Thymus (tissue), 11 donors: Measurements from ENCODE around the gene AGRP. TPM values are rescaled to one million over a fixed set of nuclear protein-coding genes. Genes with fewer than 3 reads are reported as not detected.

Experiments
- DNase-seq, 9 donors: peaks; one replicate each; pipeline ENCODE4 v3.0.0-alpha.2; 2013; ENCODE audit warnings: low spot score in 9 of 9, low read depth in 6 of 9, missing footprints in 1 of 9
- H3K27ac ChIP-seq, 2 donors: one replicate each; pipeline ENCODE4 v1.5.1; 2013; ENCODE audit warnings: control low read depth in 1 of 2, low read depth in 1 of 2, low read length in 1 of 2, mild to moderate bottlenecking in 1 of 2, moderate library complexity in 1 of 2
- H3K27me3 ChIP-seq, 2 donors: one replicate each; pipeline ENCODE4 v1.5.1; 2013; ENCODE audit warnings: low read length in 1 of 2; ENCODE audit not compliant: control insufficient read depth in 2 of 2, insufficient read depth in 1 of 2
- H3K36me3 ChIP-seq, 2 donors: one replicate each; pipeline ENCODE4 v1.5.1; 2013; ENCODE audit warnings: low read length in 1 of 2, mild to moderate bottlenecking in 1 of 2, moderate library complexity in 1 of 2; ENCODE audit not compliant: control insufficient read depth in 2 of 2, insufficient read depth in 2 of 2
- H3K4me1 ChIP-seq, 2 donors: one replicate each; pipeline ENCODE4 v1.5.1; 2013; ENCODE audit warnings: low read length in 2 of 2; ENCODE audit not compliant: control insufficient read depth in 2 of 2, insufficient read depth in 2 of 2
- H3K4me3 ChIP-seq, 2 donors: one replicate each; pipeline ENCODE4 v1.5.1; 2013; ENCODE audit warnings: low read length in 2 of 2, control low read depth in 1 of 2, mild to moderate bottlenecking in 1 of 2
- H3K9me3 ChIP-seq, 2 donors: one replicate each; pipeline ENCODE4 v1.5.1; 2013; ENCODE audit warnings: low read length in 1 of 2, mild to moderate bottlenecking in 1 of 2; ENCODE audit not compliant: control insufficient read depth in 2 of 2, insufficient read depth in 1 of 2
- WGBS: extraction: QIAGEN DNeasy Blood & Tissue Kit; methylation state at CpG from one replicate; pipeline ENCODE4 v1.1.7; 2013; 5-methylcytosine and 5-hydroxymethylcytosine counted together
- polyA plus RNA-seq: library from polyadenylated mRNA; stranded (reverse); fragments of 200-250 nt; gene quantifications from one replicate; pipeline ENCODE4 v1.2.3, GENCODE V29; 2013
- total RNA-seq: library from RNA; stranded (reverse); fragments of 120-200 nt; gene quantifications from one replicate; pipeline ENCODE4 v1.2.4, GENCODE V29; 2013
- donor health status: healthy.

The AGRP gene
- total and polyA plus RNA-seq, 2 donors: 0.09 to 0.87 TPM

GRCh38 chr16:67438098-67438791 lies 45.1 kb downstream of the AGRP start:
- no peak overlapping the region for H3K4me3 ChIP-seq
- no peak overlapping the region for H3K27ac ChIP-seq
- H3K4me1 ChIP-seq: no peaks in the 10 kb centered on the region
- H3K27me3 ChIP-seq: peaks cover 3 to 9% of the 10 kb centered on the region in 2 donors
- peaks cover 47 to 58% of the 10 kb centered on the region in 2 donors for H3K36me3 ChIP-seq
- DNase-seq: no peak
- 97% methylated on average over 20 of the region's 20 CpGs for WGBS
- no peaks in the 10 kb centered on the region for H3K9me3 ChIP-seq

GRCh38 chr16:67437513-67437912 lies 45.8 kb downstream of the AGRP start:
- Histone ChIP-seq H3K36me3 (peaks cover 40 to 53% of the 10 kb centered on the region in 2 donors), H3K4me1 (no peaks in the 10 kb centered on the region)
- WGBS: 93% methylated on average over 4 of the region's 4 CpGs

GRCh38 chr16:67436640-67437193 lies 46.6 kb downstream of the AGRP start:
- DNase-seq: no peak
- H3K27ac ChIP-seq: no peak overlapping the region
- H3K4me3 ChIP-seq: no peak overlapping the region
- peaks cover 17 to 24% of the 10 kb centered on the region in 2 donors for H3K27me3 ChIP-seq
- peaks cover 35 to 49% of the 10 kb centered on the region in 2 donors for H3K36me3 ChIP-seq
- 97% methylated on average over 23 of the region's 23 CpGs for WGBS
- H3K9me3 ChIP-seq: no peaks in the 10 kb centered on the region
- no peaks in the 10 kb centered on the region for H3K4me1 ChIP-seq

More at GRCh38 chr16:67437513-67437912, 45.8 kb downstream of the AGRP start:
- Histone ChIP-seq H3K9me3 (no peaks in the 10 kb centered on the region), H3K27ac (no peak overlapping the region), H3K27me3 (peaks cover 10 to 16% of the 10 kb centered on the region in 2 donors), H3K4me3 (no peak overlapping the region)
- no peak for DNase-seq

- peaks cover 32 to 43% of the 10 kb centered on the region in 2 donors for H3K36me3 ChIP-seq
Measured at GRCh38 chr16:67435758-67436164, 47.6 kb downstream of the AGRP start.

GRCh38 chr16:67433131-67433719 lies 50.1 kb downstream of the AGRP start:
- DNase-seq: no peak
- Histone ChIP-seq H3K36me3 (peaks cover 14 to 22% of the 10 kb centered on the region in 2 donors), H3K4me3 (no peak overlapping the region), H3K27ac (no peak overlapping the region), H3K9me3 (no peaks in the 10 kb centered on the region), H3K4me1 (peaks cover 0 to 5% of the 10 kb centered on the region in 2 donors), H3K27me3 (peaks cover 50 to 57% of the 10 kb centered on the region in 2 donors)
- WGBS: 97% methylated on average over 5 of the region's 5 CpGs

More at GRCh38 chr16:67435758-67436164, 47.6 kb downstream of the AGRP start:
- H3K27me3 ChIP-seq: peaks cover 26 to 32% of the 10 kb centered on the region in 2 donors
- no peaks in the 10 kb centered on the region for H3K9me3 ChIP-seq
- DNase-seq: no peak
- no peak overlapping the region for H3K27ac ChIP-seq
- no peak overlapping the region for H3K4me3 ChIP-seq
- WGBS: 95% methylated on average over 16 of the region's 16 CpGs
- no peaks in the 10 kb centered on the region for H3K4me1 ChIP-seq

Other genes starting within 250 kb of the AGRP start
- 5.6 TPM for gene FHOD1, start 236.1 kb downstream of the AGRP start, total RNA-seq
- gene FHOD1, start 236.1 kb downstream of the AGRP start, polyA plus RNA-seq: 27.8 TPM
- 0.09 TPM for gene SLC9A5, start 234.6 kb downstream of the AGRP start, total RNA-seq
- gene SLC9A5, start 234.6 kb downstream of the AGRP start, polyA plus RNA-seq: 1.1 TPM
- 12.6 TPM for gene PLEKHG4, start 204.0 kb downstream of the AGRP start, total RNA-seq
- gene PLEKHG4, start 204.0 kb downstream of the AGRP start, polyA plus RNA-seq: 16.8 TPM
- gene KCTD19, start 156.8 kb downstream of the AGRP start, total RNA-seq: 0.19 TPM
- 0.34 TPM for gene KCTD19, start 156.8 kb downstream of the AGRP start, polyA plus RNA-seq
- gene LRRC36, start 156.7 kb downstream of the AGRP start, total RNA-seq: 0.19 TPM
- 0.78 TPM for gene LRRC36, start 156.7 kb downstream of the AGRP start, polyA plus RNA-seq
- 1.6 TPM for gene TPPP3, start 90.0 kb downstream of the AGRP start, total RNA-seq
- 9.0 TPM for gene TPPP3, start 90.0 kb downstream of the AGRP start, polyA plus RNA-seq
- 0.52 TPM for gene ZDHHC1, start 67.1 kb downstream of the AGRP start, total RNA-seq
- 2.5 TPM for gene ZDHHC1, start 67.1 kb downstream of the AGRP start, polyA plus RNA-seq
- gene HSD11B2, start 52.4 kb downstream of the AGRP start, total RNA-seq: 0.09 TPM
- 7.8 TPM for gene HSD11B2, start 52.4 kb downstream of the AGRP start, polyA plus RNA-seq
- gene ATP6V0D1, start 2.4 kb downstream of the AGRP start, total RNA-seq: 51.8 TPM
- 44.8 TPM for gene ATP6V0D1, start 2.4 kb downstream of the AGRP start, polyA plus RNA-seq
- gene RIPOR1, start 45.3 kb upstream of the AGRP start, total RNA-seq: 5.7 TPM
- gene RIPOR1, start 45.3 kb upstream of the AGRP start, polyA plus RNA-seq: 25.4 TPM
- gene CTCF, start 79.0 kb upstream of the AGRP start, total RNA-seq: 61.0 TPM
- 44.5 TPM for gene CTCF, start 79.0 kb upstream of the AGRP start, polyA plus RNA-seq
- gene CARMIL2, start 161.6 kb upstream of the AGRP start, total RNA-seq: 19.7 TPM
- 85.6 TPM for gene CARMIL2, start 161.6 kb upstream of the AGRP start, polyA plus RNA-seq
- gene ACD, start 176.7 kb upstream of the AGRP start, total RNA-seq: 15.3 TPM
- 23.4 TPM for gene ACD, start 176.7 kb upstream of the AGRP start, polyA plus RNA-seq
- 4.6 TPM for gene PARD6A, start 177.4 kb upstream of the AGRP start, total RNA-seq
- 5.9 TPM for gene PARD6A, start 177.4 kb upstream of the AGRP start, polyA plus RNA-seq
- gene ENKD1, start 183.2 kb upstream of the AGRP start, total RNA-seq: 12.0 TPM
- 31.3 TPM for gene ENKD1, start 183.2 kb upstream of the AGRP start, polyA plus RNA-seq
- gene C16orf86, start 183.3 kb upstream of the AGRP start, total RNA-seq: 5.3 TPM
- 9.4 TPM for gene C16orf86, start 183.3 kb upstream of the AGRP start, polyA plus RNA-seq
- 10.2 TPM for gene GFOD2, start 235.8 kb upstream of the AGRP start, total RNA-seq
- gene GFOD2, start 235.8 kb upstream of the AGRP start, polyA plus RNA-seq: 11.3 TPM